ENCODE results near the gene ADGRD1.

ADGRD1 gene

DNA sequence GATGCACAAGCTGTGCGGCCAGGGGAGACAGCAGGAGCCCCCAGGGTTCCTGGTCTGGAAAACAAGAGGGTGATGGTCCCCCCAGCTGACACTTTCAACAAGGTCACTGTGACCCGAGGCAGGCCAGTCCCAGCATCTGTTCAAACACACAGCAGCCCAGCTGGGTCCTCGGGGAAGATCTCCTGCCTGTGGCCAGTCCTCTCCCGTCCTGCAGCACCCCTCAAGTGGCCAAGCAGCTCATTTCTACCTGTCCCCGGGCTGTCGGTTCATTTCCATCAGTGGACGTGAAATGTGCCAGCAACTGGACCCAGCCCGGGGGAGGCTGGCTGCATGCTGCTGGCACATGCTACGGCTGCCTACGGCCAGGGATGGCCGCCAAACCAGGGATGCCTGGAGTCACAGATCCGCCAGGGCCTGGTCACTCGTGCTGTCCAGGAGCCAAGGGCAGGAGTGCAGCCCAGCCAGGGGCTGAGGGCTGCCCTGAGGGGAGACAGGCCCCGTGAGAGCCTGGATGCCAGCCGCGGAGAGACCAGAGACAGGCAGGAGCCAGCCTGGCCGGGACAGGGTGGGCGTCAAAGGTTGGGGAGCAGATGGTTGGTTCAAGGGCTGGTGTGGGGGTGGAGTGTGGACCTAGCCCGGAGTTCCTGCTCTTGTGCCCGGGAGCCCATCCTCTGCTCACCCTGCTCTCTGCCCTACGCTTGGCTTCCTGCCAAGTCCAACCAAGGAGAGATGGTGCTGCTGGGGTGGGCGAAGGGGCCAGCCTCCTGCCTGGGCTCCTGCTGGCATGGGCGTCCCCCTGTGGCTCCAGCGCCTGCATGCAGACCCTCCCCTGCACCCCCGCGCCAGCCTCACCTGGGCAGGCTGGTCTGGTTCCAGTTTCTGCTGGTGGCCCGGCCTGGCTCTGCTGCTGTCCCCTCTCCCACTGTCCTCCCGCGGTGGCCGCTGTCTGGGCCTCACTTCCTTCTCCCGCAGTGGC, 143.8 kb downstream of the ADGRD1 start:
- DNase-seq (ENCODE audit: low read depth in 2 of 3, low spot score in 2 of 3), result no peak

- no peak for DNase-seq (ENCODE audit: low read depth in 2 of 3, low spot score in 2 of 3)
These were observed 144.7 kb downstream of the ADGRD1 start for GRCh38 chr12:131098178-131098981.

DNA sequence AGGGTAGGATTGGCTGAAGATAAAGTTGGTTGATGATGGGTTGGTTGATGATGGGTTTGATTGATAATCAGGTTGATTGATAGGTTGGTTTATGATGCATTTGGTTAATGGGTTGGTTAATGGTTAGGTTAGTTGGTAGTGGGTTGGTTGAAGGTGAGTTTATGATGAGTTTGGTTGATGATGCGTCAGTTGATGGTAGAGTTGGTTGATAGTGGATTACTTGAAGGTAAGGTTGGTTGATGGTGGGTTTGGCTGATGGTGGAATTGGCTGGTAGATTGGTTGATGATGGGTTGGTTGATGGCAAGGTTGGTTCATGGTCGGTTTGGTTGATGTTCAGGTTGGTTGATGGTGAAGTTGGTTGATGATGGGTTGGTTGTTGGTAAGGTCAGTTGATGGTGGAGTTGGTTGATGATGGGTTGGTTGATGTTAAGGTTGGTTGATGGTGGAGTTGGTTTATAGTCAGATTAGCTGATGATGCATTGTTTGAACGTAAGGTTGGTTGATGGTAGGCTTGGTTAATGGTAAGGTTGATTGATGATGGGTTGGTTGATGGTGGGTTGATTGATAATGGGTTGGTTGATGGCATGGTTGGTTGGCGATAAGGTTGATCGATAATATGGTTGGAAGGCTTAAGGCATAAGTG, 146.4 kb downstream of the ADGRD1 start:
- no peak for DNase-seq (ENCODE audit: low read depth in 2 of 3, low spot score in 2 of 3)

GRCh38 chr12:131101006-131101405, 147.3 kb downstream of the ADGRD1 start:
- no peak for DNase-seq (ENCODE audit: low read depth in 2 of 3, low spot score in 2 of 3)

GRCh38 chr12:131101703-131102492, 148.2 kb downstream of the ADGRD1 start:
- DNase-seq (ENCODE audit: low read depth in 2 of 3, low spot score in 2 of 3), result no peak

DNA sequence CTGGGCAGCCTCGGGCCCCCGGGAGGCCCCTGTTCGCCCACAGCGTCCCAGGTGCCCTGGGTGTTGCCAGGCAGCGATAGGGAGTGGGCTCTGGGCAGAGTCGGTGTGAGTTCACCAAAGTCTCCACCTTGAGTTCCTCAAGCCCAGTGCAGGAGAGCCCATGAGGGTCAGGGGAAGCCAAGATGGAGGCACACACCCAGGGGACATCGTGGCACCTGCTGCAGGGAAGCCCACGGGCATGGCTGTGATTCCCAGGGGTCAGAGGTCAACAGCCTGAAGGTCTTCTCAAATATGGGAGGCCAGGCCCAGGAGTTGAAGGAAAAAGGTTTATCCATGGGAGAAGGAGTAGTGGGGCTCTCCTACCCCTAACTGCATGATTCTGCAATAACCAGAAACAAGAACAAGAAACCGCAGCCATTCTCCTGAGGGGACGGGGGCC, 148.8 kb downstream of the ADGRD1 start:
- DNase-seq (ENCODE audit: low read depth in 2 of 3, low spot score in 2 of 3), result no peak

- DNase-seq (ENCODE audit: low read depth in 2 of 3, low spot score in 2 of 3), result no peak
These were observed 149.4 kb downstream of the ADGRD1 start for GRCh38 chr12:131102991-131103668.

DNA sequence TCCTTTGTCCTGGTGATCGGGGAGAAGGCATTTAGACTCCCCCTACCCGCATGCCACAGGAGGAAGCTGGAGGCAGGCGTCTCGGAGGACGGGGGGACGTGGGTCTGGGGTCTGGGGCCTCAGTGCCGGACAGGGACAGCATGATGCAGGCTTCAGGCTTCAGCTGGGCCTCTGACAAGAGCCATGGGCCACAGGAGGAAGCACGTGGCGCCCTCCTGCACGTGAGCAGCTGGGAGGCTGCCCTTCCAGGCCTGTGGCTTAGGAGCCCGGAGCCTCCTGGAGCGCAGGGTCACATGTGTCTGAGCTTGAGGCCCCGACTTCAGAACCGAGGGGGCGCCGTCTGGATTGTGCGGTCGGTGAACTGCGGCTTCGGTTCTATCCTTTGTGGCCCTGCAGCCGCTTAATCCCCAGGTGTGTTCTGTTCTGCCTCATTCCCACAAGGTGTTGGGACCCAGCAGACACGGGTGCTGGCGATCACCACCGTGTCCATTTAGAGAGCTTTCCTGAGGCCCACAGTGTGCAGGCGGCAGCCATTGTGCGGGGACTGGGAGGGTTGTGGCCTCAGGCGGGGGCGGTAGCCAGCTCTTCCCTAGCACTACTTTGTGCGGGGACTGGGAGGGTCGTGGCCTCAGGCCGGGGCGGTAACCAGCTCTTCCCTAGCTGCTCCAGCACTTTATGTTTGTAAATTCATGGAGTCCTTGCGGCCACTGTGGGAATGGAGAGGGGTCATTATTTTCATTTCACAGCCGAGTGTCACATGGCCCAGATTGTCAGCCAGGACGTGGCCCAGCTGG, 150.2 kb downstream of the ADGRD1 start:
- DNase-seq (ENCODE audit: low read depth in 2 of 3, low spot score in 2 of 3), result no peak

GRCh38 chr12:131104463-131105350, 151.0 kb downstream of the ADGRD1 start:
- DNase-seq (ENCODE audit: low read depth in 2 of 3, low spot score in 2 of 3), result peak; percentile 58 to 87 (median 81)

DNA sequence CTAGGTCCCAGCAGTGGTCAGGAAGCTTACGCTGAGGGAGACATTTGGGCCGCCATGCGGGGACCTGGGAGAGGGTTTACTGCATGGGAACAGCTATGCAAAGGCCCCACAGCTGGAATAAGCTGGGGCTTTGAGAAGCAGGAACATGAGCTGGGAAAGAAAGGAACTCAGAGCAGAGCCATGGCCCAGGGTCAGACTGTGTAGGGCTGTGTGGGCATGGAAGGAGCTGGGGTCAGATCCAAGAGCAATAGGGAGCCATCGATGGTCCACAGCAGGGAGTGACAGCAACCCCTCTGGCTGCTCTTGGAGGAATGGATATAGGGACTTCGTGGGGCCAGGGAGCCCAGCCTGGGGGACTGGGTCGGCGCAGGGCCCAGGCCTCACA, 151.6 kb downstream of the ADGRD1 start:
- no peak for DNase-seq (ENCODE audit: low read depth in 2 of 3, low spot score in 2 of 3)

DNA sequence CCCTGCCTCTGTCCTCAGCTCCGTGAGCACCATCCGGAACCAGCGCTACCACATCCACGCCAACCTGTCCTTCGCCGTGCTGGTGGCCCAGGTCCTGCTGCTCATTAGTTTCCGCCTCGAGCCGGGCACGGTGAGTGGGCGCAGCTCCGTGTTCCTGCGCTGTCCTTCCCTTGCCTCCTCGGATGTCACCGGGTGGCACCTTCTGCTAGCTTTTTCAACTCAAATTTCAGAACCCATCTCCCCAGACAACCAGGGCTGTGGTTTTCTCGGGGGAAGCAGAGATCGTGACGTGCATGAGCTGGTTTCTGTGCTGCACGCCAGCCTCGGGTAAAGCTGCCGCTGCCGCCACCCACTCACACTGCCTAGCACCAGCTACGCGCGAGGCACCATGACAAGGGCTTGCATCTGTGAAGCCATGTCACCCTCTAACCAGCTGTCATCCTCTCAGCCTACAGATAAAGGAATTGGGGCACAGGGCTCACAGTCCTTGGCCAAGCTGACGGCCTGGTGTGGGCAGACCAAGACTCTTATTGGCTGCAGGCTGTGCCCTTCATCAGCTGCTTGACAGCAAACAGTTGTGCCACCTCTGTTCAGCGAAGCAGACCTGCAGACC, 152.1 kb downstream of the ADGRD1 start:
- DNase-seq (ENCODE audit: low read depth in 2 of 3, low spot score in 2 of 3), result peak in 2 of 3 experiments; percentile 21 to 39

- no peak for DNase-seq (ENCODE audit: low read depth in 2 of 3, low spot score in 2 of 3)
These were observed 152.7 kb downstream of the ADGRD1 start for GRCh38 chr12:131106349-131106941.

- DNase-seq (ENCODE audit: low read depth in 2 of 3, low spot score in 2 of 3), result no peak
These were observed 154.7 kb downstream of the ADGRD1 start for GRCh38 chr12:131108177-131108955.

- DNase-seq (ENCODE audit: low read depth in 2 of 3, low spot score in 2 of 3), result no peak
These were observed 157.7 kb downstream of the ADGRD1 start for GRCh38 chr12:131111446-131111845.

DNA sequence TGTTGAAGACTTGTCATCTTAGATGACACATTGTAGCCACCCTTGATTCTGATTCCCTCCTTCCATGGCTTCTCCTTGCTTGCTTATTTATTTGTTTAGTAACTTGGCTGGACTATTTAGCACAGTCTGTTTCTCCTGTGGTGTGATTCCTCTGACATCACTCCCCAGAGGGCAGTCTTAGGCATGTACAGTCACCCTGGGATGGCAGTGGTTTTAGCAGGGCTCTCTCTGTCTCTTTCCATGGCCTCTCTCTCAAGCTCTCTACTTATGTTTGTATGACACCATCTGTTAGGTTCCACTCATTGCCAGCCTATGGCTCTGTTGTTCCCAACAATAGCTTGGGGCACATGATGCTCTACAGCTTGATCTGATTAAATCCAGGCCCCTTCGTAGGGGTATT, 158.3 kb downstream of the ADGRD1 start:
- no peak for DNase-seq (ENCODE audit: low read depth in 2 of 3, low spot score in 2 of 3)

DNA sequence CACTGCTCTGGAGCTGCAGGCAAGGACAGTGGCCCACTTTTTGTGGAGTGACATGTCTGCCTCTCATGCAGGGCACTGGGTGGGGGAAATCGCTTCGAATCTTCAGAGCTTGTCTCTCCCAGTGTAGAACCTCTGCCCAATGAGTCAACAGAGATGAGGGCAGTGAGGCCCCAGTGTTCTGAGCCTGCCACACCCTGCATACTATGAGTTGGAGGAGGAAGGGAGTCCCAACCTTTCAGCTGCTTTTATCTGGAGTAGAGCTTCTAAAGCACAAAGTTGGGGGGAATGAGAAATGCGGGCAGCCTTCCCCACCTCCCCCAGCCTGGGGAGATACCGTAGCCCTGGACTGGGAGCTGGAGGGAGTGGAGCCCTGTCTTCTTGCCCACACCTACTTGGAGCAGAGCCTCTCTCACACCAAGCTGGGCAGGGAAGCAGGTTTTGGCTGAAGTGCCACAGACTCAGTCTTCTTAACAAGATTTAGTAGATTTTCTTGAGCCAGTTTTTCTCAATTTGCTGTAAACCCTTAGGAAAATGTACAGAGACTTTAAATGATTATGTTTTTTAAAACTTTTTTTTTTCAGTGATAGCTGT, 159.1 kb downstream of the ADGRD1 start:
- DNase-seq (ENCODE audit: low read depth in 2 of 3, low spot score in 2 of 3), result no peak

Data from activated CD8-positive, alpha-beta memory T cell treated with anti-CD3 and anti-CD28 coated beads for 48 hours (primary cell).